H1 (cell line): ENCODE results near the gene EPHA10.

ENCODE experiments used
- CTCF ChIP-seq, 3 experiments: IDR thresholded peaks; 1 replicate in 2 of 3; 2 replicates in 1 of 3; pipeline versions ENCODE4 v1.5.1 to v1.6.1; 2011; ENCODE audit warnings: low read length in 3 of 3, mild to moderate bottlenecking in 3 of 3, inconsistent platforms in 2 of 3, low read depth in 1 of 3, moderate library complexity in 1 of 3; ENCODE audit not compliant: insufficient read depth in 1 of 3; ENCODE audit errors: control extremely low read depth in 1 of 3
- EGR1 ChIP-seq: IDR thresholded peaks from 2 replicates; pipeline ENCODE4 v1.6.1; 2011; ENCODE audit warnings: low read depth, low read length, borderline replicate concordance
- JUND ChIP-seq: IDR thresholded peaks from 2 replicates; pipeline ENCODE4 v1.6.1; 2011; ENCODE audit warnings: mild to moderate bottlenecking, improper control_type of control experiment, low read length
- KDM1A ChIP-seq: fragments of 200-600, 300-600 bp; sonication (generic); IDR thresholded peaks from 2 replicates; pipeline ENCODE4 v1.7.1; 2016; ENCODE audit warnings: mild to moderate bottlenecking, low read length, borderline replicate concordance
- POLR2AphosphoS5 ChIP-seq: IDR thresholded peaks from 2 replicates; pipeline ENCODE4 v1.6.1; 2011; ENCODE audit warnings: low read depth, low read length
- TAF1 ChIP-seq: IDR thresholded peaks from 2 replicates; pipeline ENCODE4 v1.6.1; 2011; ENCODE audit warnings: mild to moderate bottlenecking, low read depth, low read length

GRCh38 chr1:37808369-37809319, 43.7 kb upstream of the EPHA10 start:
- TF ChIP-seq TAF1 (no peak), EGR1 (no peak), CTCF (IDR thresholded peaks at IDR 0.05; ENCODE audit: control extremely low read depth in 1 of 3, insufficient read depth in 1 of 3, low read depth in 1 of 3, low read length in 3 of 3) (no peak), POLR2AphosphoS5 (no peak), JUND (no peak), KDM1A (no peak)
